Loucy (cell line): ENCODE results near the gene TMEM52.

Experiments
- EZH2phosphoT487 ChIP-seq: fragments of 200-600 bp; IDR thresholded peaks from 2 replicates; pipeline ENCODE4 v1.6.1; 2018; ENCODE audit warnings: antibody characterized with exemption, mild to moderate bottlenecking, moderate library complexity, borderline replicate concordance
- TF ChIP-seq, protein P1 (sequence below): fragments of 200-600 bp; sonication (generic); conservative IDR thresholded peaks from 2 replicates; pipeline ENCODE4 v1.5.1; 2014; ENCODE audit warnings: mild to moderate bottlenecking, antibody characterized with exemption, low read length

- TF ChIP-seq, protein P1, sequence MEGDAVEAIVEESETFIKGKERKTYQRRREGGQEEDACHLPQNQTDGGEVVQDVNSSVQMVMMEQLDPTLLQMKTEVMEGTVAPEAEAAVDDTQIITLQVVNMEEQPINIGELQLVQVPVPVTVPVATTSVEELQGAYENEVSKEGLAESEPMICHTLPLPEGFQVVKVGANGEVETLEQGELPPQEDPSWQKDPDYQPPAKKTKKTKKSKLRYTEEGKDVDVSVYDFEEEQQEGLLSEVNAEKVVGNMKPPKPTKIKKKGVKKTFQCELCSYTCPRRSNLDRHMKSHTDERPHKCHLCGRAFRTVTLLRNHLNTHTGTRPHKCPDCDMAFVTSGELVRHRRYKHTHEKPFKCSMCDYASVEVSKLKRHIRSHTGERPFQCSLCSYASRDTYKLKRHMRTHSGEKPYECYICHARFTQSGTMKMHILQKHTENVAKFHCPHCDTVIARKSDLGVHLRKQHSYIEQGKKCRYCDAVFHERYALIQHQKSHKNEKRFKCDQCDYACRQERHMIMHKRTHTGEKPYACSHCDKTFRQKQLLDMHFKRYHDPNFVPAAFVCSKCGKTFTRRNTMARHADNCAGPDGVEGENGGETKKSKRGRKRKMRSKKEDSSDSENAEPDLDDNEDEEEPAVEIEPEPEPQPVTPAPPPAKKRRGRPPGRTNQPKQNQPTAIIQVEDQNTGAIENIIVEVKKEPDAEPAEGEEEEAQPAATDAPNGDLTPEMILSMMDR: no peak
- no peak for TF ChIP-seq EZH2phosphoT487
Observed at GRCh38 chr1:1883092-1883873, 35.8 kb downstream of the TMEM52 start.
